ENCODE measurements around the gene C5orf58.

DNA sequence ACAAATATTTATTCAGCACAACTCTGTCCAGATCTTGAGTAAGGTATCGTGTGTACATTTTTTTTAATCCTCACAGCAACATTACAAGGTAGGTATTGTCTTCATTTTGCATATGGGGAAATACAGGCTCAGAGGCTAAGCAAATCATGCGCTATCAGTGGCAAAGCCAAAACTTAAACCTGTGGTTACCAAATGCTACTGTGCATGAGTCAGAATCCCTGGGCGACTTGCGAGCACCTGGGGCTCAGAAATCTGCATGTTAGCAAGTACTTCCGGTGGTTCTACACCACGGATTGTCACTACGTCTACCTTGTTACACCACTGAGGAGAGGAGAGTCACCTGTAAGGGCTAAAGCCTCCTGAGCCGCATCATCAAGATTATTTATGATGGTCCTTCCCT is 21.3 kb downstream of the C5orf58 start:
- TF ChIP-seq, protein P1, sequence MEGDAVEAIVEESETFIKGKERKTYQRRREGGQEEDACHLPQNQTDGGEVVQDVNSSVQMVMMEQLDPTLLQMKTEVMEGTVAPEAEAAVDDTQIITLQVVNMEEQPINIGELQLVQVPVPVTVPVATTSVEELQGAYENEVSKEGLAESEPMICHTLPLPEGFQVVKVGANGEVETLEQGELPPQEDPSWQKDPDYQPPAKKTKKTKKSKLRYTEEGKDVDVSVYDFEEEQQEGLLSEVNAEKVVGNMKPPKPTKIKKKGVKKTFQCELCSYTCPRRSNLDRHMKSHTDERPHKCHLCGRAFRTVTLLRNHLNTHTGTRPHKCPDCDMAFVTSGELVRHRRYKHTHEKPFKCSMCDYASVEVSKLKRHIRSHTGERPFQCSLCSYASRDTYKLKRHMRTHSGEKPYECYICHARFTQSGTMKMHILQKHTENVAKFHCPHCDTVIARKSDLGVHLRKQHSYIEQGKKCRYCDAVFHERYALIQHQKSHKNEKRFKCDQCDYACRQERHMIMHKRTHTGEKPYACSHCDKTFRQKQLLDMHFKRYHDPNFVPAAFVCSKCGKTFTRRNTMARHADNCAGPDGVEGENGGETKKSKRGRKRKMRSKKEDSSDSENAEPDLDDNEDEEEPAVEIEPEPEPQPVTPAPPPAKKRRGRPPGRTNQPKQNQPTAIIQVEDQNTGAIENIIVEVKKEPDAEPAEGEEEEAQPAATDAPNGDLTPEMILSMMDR (optimal IDR thresholded peaks at IDR 0.05 in 1 of 3, IDR thresholded peaks at IDR 0.05 in 1 of 3, conservative IDR thresholded peaks at IDR 0.05 in 1 of 3; ENCODE audit: extremely low read depth in 1 of 3, insufficient read depth in 2 of 3, low read length in 3 of 3), result no peak
- no peak for TF ChIP-seq EZH2 (IDR thresholded peaks at IDR 0.05; ENCODE audit: low read length)

All from keratinocyte (primary cell).